GM12878 (cell line): ENCODE results near the gene ARFRP1. TPM values are rescaled to one million over a fixed set of nuclear protein-coding genes. Genes with fewer than 3 reads are reported as not detected.

Experiments used
- ATAC-seq: fragments of 200-7000 bp; cut with Tn5 transposase; 3 replicates; pipeline ENCODE4 v1.9.1; 2020; ENCODE audit warnings: mild to moderate bottlenecking, moderate library complexity
- BruUV-seq: library from RNA; stranded (reverse); fragments of 400-500 nt; replicated peaks from 2 replicates; lab custom pipeline; 2021; lab: Mats Ljungman, UMichigan
- CTCF ChIA-PET: fragments of 300-600 bp; sonication (Branson Sonifier 250); formaldehyde crosslinking; extraction: SDS; loops from one replicate; lab custom pipeline; 2021; ENCODE audit warnings: inconsistent platforms; lab: Yijun Ruan, JAX
- POLR2A ChIA-PET: fragments of 350-600 bp; formaldehyde crosslinking; extraction: SDS; loops from one replicate; lab custom pipeline; 2021; ENCODE audit warnings: inconsistent platforms; lab: Charles Lee
- RAD21 ChIA-PET: fragments of 300-600 bp; sonication (Branson Sonifier 250); formaldehyde crosslinking; loops from one replicate; lab custom pipeline; 2023; ENCODE audit warnings: antibody characterized with exemption; ENCODE audit not compliant: unreplicated experiment; lab: Charles Lee
- SMC1A ChIA-PET: fragments of 300-600 bp; sonication (Branson Sonifier 250); formaldehyde crosslinking; loops from one replicate; lab custom pipeline; 2023; ENCODE audit not compliant: unreplicated experiment, uncharacterized antibody; lab: Charles Lee
- DNase-seq: peaks from one replicate; pipeline ENCODE4 v3.0.0-alpha.2; 2011; ENCODE audit warnings: low read depth, low spot score
- FAIRE-seq: peaks from 3 replicates; lab custom pipeline; 2011; peaks lifted over from hg19 to GRCh38; lab: Jason Lieb, UNC
- H2AFZ ChIP-seq: 2 replicates; pipeline ENCODE4 v1.6.0; 2011; ENCODE audit warnings: low read depth, low read length, control low read depth; ENCODE audit not compliant: control insufficient read depth
- H3K27ac ChIP-seq: 2 replicates; pipeline ENCODE4 v1.5.1; 2011; ENCODE audit warnings: control low read depth; ENCODE audit not compliant: control insufficient read depth, insufficient read depth
- H3K27me3 ChIP-seq, 2 experiments: replicated peaks in 1 of 2; 2 replicates each; pipeline versions ENCODE4 v1.6.0 to v1.6.1; 2011; ENCODE audit warnings: low read length in 1 of 2; ENCODE audit not compliant: control insufficient read depth in 2 of 2, insufficient read depth in 2 of 2
- H3K36me3 ChIP-seq, 2 experiments: 2 replicates each; pipeline ENCODE4 v1.5.1; 2011; ENCODE audit warnings: low read length in 1 of 2; ENCODE audit not compliant: control insufficient read depth in 2 of 2, insufficient read depth in 2 of 2
- H3K4me1 ChIP-seq: 2 replicates; pipeline ENCODE4 v1.6.1; 2011; ENCODE audit warnings: mild to moderate bottlenecking, low read length, moderate library complexity, mixed read lengths; ENCODE audit not compliant: control insufficient read depth, insufficient read depth
- H3K4me2 ChIP-seq: 2 replicates; pipeline ENCODE4 v1.6.0; 2011; ENCODE audit warnings: control low read depth; ENCODE audit not compliant: control insufficient read depth, insufficient read depth
- H3K4me3 ChIP-seq: fragments of 200-600 bp; sonication (generic); 2 replicates; pipeline ENCODE4 v1.5.1; 2016
- H3K79me2 ChIP-seq: 2 replicates; pipeline ENCODE4 v1.6.0; 2011; ENCODE audit warnings: low read length; ENCODE audit not compliant: control insufficient read depth, insufficient read depth
- H3K9ac ChIP-seq: 2 replicates; pipeline ENCODE4 v1.8.0; 2011; ENCODE audit warnings: low read length, control low read depth, mixed read lengths; ENCODE audit not compliant: control insufficient read depth, insufficient read depth
- H3K9me3 ChIP-seq: replicated peaks from 3 replicates; pipeline ENCODE4 v1.5.1; 2011; ENCODE audit warnings: mild to moderate bottlenecking, low read length; ENCODE audit not compliant: control insufficient read depth, insufficient read depth
- H4K20me1 ChIP-seq: 2 replicates; pipeline ENCODE4 v1.6.0; 2011; ENCODE audit not compliant: control insufficient read depth, insufficient read depth
- CBX3 ChIP-seq: fragments of 200-600 bp; sonication (generic); IDR thresholded peaks from 2 replicates; pipeline ENCODE4 v1.6.1; 2016; ENCODE audit warnings: low read depth, borderline replicate concordance
- JUND ChIP-seq: IDR thresholded peaks from 2 replicates; pipeline ENCODE4 v1.6.1; 2012; ENCODE audit warnings: low read depth, mild to moderate bottlenecking, low read length, improper control_type of control experiment, moderate library complexity
- MEF2B ChIP-seq: fragments of 450-650 bp; IDR thresholded peaks from 2 replicates; pipeline ENCODE4 v1.6.1; 2018; ENCODE audit warnings: mild to moderate bottlenecking, moderate library complexity; ENCODE audit not compliant: partially characterized antibody, poor library complexity, severe bottlenecking
- NFIC ChIP-seq: IDR thresholded peaks from 2 replicates; pipeline ENCODE4 v1.6.1; 2012; ENCODE audit warnings: low read depth, mild to moderate bottlenecking, inconsistent platforms, low read length, moderate library complexity
- SREBF1 ChIP-seq: IDR thresholded peaks from 2 replicates; pipeline ENCODE4 v1.6.1; 2012; ENCODE audit warnings: mild to moderate bottlenecking, low read length
- STAT3 ChIP-seq: IDR thresholded peaks from 2 replicates; pipeline ENCODE4 v1.6.1; 2011; ENCODE audit warnings: low read depth, low read length, improper control_type of control experiment
- SUZ12 ChIP-seq: fragments of 200-600 bp; sonication (generic); IDR thresholded peaks from one replicate; pipeline ENCODE4 v1.6.1; 2018; ENCODE audit warnings: antibody characterized with exemption, mild to moderate bottlenecking; ENCODE audit not compliant: unreplicated experiment
- YBX1 ChIP-seq: fragments of 450-650 bp; IDR thresholded peaks from 2 replicates; pipeline ENCODE4 v1.6.1; 2016; ENCODE audit warnings: antibody characterized with exemption
- ZNF384 ChIP-seq: IDR thresholded peaks from 2 replicates; pipeline ENCODE4 v1.6.1; 2012; ENCODE audit warnings: low read depth, mild to moderate bottlenecking, low read length, improper control_type of control experiment, borderline replicate concordance
- ZZZ3 ChIP-seq: IDR thresholded peaks from 2 replicates; pipeline ENCODE4 v1.6.1; 2011; ENCODE audit warnings: low read depth; ENCODE audit not compliant: control insufficient read depth, insufficient read length
- whole genome bisulfite sequencing: methylation state at CpG from one replicate; pipeline ENCODE4 v1.1.6; 2016; ENCODE audit warnings: low lambda C conversion rate; ENCODE audit not compliant: insufficient replicate concordance, insufficient coverage; ENCODE audit errors: missing lambda C conversion rate; 5-methylcytosine and 5-hydroxymethylcytosine counted together
- in situ Hi-C: fragments of 300-500 bp; cut with MboI; formaldehyde crosslinking; loops from 9 replicates; pipeline ENCODE4 v1.14.3; 2018; ENCODE audit warnings: mixed read lengths
- intact Hi-C: fragments of 100-400 bp; cut with micrococcal nuclease; formaldehyde crosslinking; loops from one replicate; pipeline ENCODE4 v1.14.2; 2022; ENCODE audit not compliant: unreplicated experiment
- polyA plus RNA-seq, 11 experiments: library from polyadenylated mRNA; depleted of rRNA in 4 of 11; unstranded in 6 of 11; stranded (reverse) in 5 of 11; fragments of >200 nt; fragmentation: Nextera tagmentation in 4 of 11; fragmentation: Illumina TruSeq in 1 of 11; extraction: Ambion mirVana in 4 of 11; extraction: Trizol in 1 of 11; gene quantifications; 1 replicate in 1 of 11; 2 replicates in 10 of 11; pipeline versions ENCODE4 v1.2.1 to v1.2.3, GENCODE V29; 2011 to 2016; ENCODE audit warnings: inconsistent platforms in 2 of 11, missing spikeins in 2 of 11, low read depth in 1 of 11
- total RNA-seq, 4 experiments: library from RNA; depleted of rRNA in 3 of 4; stranded (reverse); fragments of >200 nt in 3 of 4; fragmentation: Illumina TruSeq in 1 of 4; extraction: Trizol in 1 of 4; gene quantifications; 2 replicates each; pipeline versions ENCODE4 v1.2.1 to v1.2.3, GENCODE V29; 2013 to 2021
- TF ChIP-seq, protein P1 (sequence below): fragments of 450-650 bp; formaldehyde crosslinking; IDR thresholded peaks from 2 replicates; pipeline ENCODE4 v1.4.0; 2020; ENCODE audit warnings: mild to moderate bottlenecking, moderate library complexity

Gene ARFRP1
- total and polyA plus RNA-seq, 10 of the 15 experiments (the other 5 are each of a cell fraction or from before 2014, with no cell fraction given), result 0.37 to 71.7 (median 34.6) TPM

DNA sequence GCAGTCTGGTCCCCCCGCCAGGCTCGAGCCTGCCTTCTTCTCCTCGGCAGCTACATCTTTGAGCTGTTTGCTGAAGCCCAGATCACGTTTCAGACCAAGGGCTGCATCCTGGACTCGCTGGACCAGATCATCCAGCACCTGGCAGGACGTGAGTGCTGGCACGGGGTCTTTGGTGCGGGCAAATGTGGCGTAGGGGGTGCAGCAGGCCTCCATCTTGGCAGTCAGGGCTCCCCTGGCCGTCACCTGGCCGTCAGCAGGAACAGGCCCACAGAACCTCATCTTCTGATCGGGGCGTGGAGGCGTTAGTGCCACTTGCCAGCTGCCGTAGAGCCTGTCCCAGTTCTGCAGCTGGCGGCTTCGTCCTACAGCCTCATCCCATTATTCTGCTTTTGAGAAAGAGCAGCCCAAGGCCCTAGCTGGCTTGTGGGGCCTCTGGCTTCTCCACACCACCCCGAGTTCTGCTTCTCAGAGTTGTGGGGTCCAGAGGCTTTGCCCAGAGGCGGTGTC, 27.9 kb downstream of the ARFRP1 start:
- no peaks in the 10 kb centered on the region for H3K9me3 ChIP-seq
- ChIA-PET POLR2A (no interaction called here), RAD21 (no interaction called here), CTCF (interaction anchor here (0.6 kb wide), 1 partner anchor 477 kb away, joined by 3 read pairs; no protein-coding TSS in a partner anchor), SMC1A (no interaction called here)
- no peaks in the 10 kb centered on the region for H3K79me2 ChIP-seq
- peaks cover 1 to 4% of the 10 kb centered on the region in 2 experiments; a peak in 2 of 4 replicates for H3K36me3 ChIP-seq
- FAIRE-seq, result no peak
- no peaks in the 10 kb centered on the region for H4K20me1 ChIP-seq
- no peak for TF ChIP-seq MEF2B
- no peak for TF ChIP-seq STAT3
- no peak for TF ChIP-seq NFIC
- no peak for TF ChIP-seq JUND
- TF ChIP-seq, protein P1, sequence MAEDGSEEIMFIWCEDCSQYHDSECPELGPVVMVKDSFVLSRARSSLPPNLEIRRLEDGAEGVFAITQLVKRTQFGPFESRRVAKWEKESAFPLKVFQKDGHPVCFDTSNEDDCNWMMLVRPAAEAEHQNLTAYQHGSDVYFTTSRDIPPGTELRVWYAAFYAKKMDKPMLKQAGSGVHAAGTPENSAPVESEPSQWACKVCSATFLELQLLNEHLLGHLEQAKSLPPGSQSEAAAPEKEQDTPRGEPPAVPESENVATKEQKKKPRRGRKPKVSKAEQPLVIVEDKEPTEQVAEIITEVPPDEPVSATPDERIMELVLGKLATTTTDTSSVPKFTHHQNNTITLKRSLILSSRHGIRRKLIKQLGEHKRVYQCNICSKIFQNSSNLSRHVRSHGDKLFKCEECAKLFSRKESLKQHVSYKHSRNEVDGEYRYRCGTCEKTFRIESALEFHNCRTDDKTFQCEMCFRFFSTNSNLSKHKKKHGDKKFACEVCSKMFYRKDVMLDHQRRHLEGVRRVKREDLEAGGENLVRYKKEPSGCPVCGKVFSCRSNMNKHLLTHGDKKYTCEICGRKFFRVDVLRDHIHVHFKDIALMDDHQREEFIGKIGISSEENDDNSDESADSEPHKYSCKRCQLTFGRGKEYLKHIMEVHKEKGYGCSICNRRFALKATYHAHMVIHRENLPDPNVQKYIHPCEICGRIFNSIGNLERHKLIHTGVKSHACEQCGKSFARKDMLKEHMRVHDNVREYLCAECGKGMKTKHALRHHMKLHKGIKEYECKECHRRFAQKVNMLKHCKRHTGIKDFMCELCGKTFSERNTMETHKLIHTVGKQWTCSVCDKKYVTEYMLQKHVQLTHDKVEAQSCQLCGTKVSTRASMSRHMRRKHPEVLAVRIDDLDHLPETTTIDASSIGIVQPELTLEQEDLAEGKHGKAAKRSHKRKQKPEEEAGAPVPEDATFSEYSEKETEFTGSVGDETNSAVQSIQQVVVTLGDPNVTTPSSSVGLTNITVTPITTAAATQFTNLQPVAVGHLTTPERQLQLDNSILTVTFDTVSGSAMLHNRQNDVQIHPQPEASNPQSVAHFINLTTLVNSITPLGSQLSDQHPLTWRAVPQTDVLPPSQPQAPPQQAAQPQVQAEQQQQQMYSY (CRISPR knock-in tag), result no peak
- no peak for TF ChIP-seq SUZ12
- TF ChIP-seq YBX1, result no peak
- TF ChIP-seq ZZZ3, result no peak
- no peak for TF ChIP-seq CBX3
- TF ChIP-seq SREBF1, result no peak
- TF ChIP-seq ZNF384, result no peak
- no peaks in the 10 kb centered on the region for H3K27me3 ChIP-seq
- in situ Hi-C loops, result no loop called here
- no peak for DNase-seq
- H2AFZ ChIP-seq, result no peak overlapping the region
- H3K27ac ChIP-seq, result no peak overlapping the region
- BruUV-seq, result no TSS peak
- WGBS, result 89% methylated on average over 19 of the region's 19 CpGs
- intact Hi-C loops, result no loop called here
- H3K4me2 ChIP-seq, result no peak overlapping the region
- H3K9ac ChIP-seq, result no peak overlapping the region
- ATAC-seq, result no peak
- no peaks in the 10 kb centered on the region for H3K4me1 ChIP-seq
- no peak overlapping the region for H3K4me3 ChIP-seq
